WTC11 (cell line): ENCODE data around the gene ANXA8. TPM values are rescaled to one million over a fixed set of nuclear protein-coding genes. Genes with fewer than 3 reads are reported as not detected.

Source experiments
- ATAC-seq: fragments of 200-7000 bp; cut with Tn5 transposase; 2 replicates; pipeline ENCODE4 v1.10.0; 2021; ENCODE audit warnings: mild to moderate bottlenecking, moderate library complexity
- CTCF ChIA-PET: fragments of 300-600 bp; sonication (Branson Sonifier 250); formaldehyde crosslinking; loops from one replicate; lab custom pipeline; 2021; ENCODE audit warnings: antibody characterized with exemption; lab: Charles Lee
- POLR2A ChIA-PET: fragments of 350-600 bp; sonication (Branson Sonifier 250); formaldehyde crosslinking; loops from one replicate; lab custom pipeline; 2021; ENCODE audit warnings: antibody characterized with exemption; lab: Charles Lee
- DNase-seq: peaks from one replicate; pipeline ENCODE4 v3.0.0; 2021; ENCODE audit warnings: low spot score
- H3K27ac Mint-ChIP-seq: 2 replicates; pipeline ENCODE4 v1.8.0; 2021; ENCODE audit warnings: mixed read lengths
- H3K27me3 Mint-ChIP-seq: 2 replicates; pipeline ENCODE4 v1.8.0; 2021; ENCODE audit warnings: low read depth, mild to moderate bottlenecking, moderate library complexity, mixed read lengths
- H3K36me3 Mint-ChIP-seq: 2 replicates; pipeline ENCODE4 v1.8.0; 2021; ENCODE audit warnings: mixed read lengths
- H3K4me1 Mint-ChIP-seq: 2 replicates; pipeline ENCODE4 v1.8.0; 2022; ENCODE audit warnings: mixed read lengths
- H3K4me3 Mint-ChIP-seq: 2 replicates; pipeline ENCODE4 v1.8.0; 2021; ENCODE audit warnings: mild to moderate bottlenecking, moderate library complexity, mixed read lengths
- H3K9me3 Mint-ChIP-seq: 2 replicates; pipeline ENCODE4 v1.8.0; 2021; ENCODE audit warnings: mixed read lengths
- AFF4 ChIP-seq: sonication (generic); formaldehyde crosslinking; IDR thresholded peaks from 2 replicates; pipeline ENCODE4 v1.8.1; 2023; ENCODE audit warnings: mild to moderate bottlenecking, missing genetic modification reagents, borderline replicate concordance
- ETV6 ChIP-seq: sonication (generic); formaldehyde crosslinking; IDR thresholded peaks from 2 replicates; pipeline ENCODE4 v1.8.1; 2022; ENCODE audit warnings: mild to moderate bottlenecking, missing genetic modification reagents
- GRHL2 ChIP-seq: fragments of 250-450 bp; sonication (Bioruptor Pico); IDR thresholded peaks from 2 replicates; pipeline ENCODE4 v1.8.0; 2022; ENCODE audit warnings: mild to moderate bottlenecking, moderate library complexity; ENCODE audit not compliant: insufficient replicate concordance, severe bottlenecking
- JUN ChIP-seq: sonication (generic); formaldehyde crosslinking; IDR thresholded peaks from 2 replicates; pipeline ENCODE4 v1.8.0; 2023; ENCODE audit warnings: mild to moderate bottlenecking, missing genetic modification reagents
- KAT7 ChIP-seq: sonication (generic); formaldehyde crosslinking; IDR thresholded peaks from 2 replicates; pipeline ENCODE4 v1.8.1; 2023; ENCODE audit warnings: missing genetic modification reagents, mild to moderate bottlenecking, borderline replicate concordance
- NFE2L1 ChIP-seq: sonication (generic); formaldehyde crosslinking; IDR thresholded peaks from 2 replicates; pipeline ENCODE4 v1.8.1; 2023; ENCODE audit warnings: missing genetic modification reagents
- NFYB ChIP-seq: sonication (generic); formaldehyde crosslinking; conservative IDR thresholded peaks from 2 replicates; pipeline ENCODE4 v1.8.0; 2022; ENCODE audit warnings: low read depth, missing genetic modification reagents
- PRDM15 ChIP-seq: sonication (generic); formaldehyde crosslinking; IDR thresholded peaks from 2 replicates; pipeline ENCODE4 v1.8.0; 2022; ENCODE audit warnings: missing genetic modification reagents
- RELA ChIP-seq: sonication (generic); formaldehyde crosslinking; IDR thresholded peaks from 2 replicates; pipeline ENCODE4 v1.8.1; 2022; ENCODE audit warnings: missing genetic modification reagents, mild to moderate bottlenecking, borderline replicate concordance
- RORB ChIP-seq: fragments of 250-450 bp; sonication (Bioruptor Pico); IDR thresholded peaks from 2 replicates; pipeline ENCODE4 v1.9.0; 2021; ENCODE audit warnings: mild to moderate bottlenecking
- TP53 ChIP-seq: sonication (generic); formaldehyde crosslinking; IDR thresholded peaks from 2 replicates; pipeline ENCODE4 v1.8.1; 2023; ENCODE audit warnings: mild to moderate bottlenecking, missing genetic modification reagents
- ZNF138 ChIP-seq: sonication (generic); formaldehyde crosslinking; conservative IDR thresholded peaks from 2 replicates; pipeline ENCODE4 v1.8.1; 2022; ENCODE audit warnings: mild to moderate bottlenecking, moderate library complexity, missing genetic modification reagents
- ZNF532 ChIP-seq: fragments of 250-450 bp; sonication (Bioruptor Pico); IDR thresholded peaks from 2 replicates; pipeline ENCODE4 v1.9.0; 2021; ENCODE audit warnings: mild to moderate bottlenecking, borderline replicate concordance
- total RNA-seq: library from RNA; stranded (reverse); gene quantifications from 3 replicates; pipeline ENCODE4 v1.2.3, GENCODE V29; 2021

The ANXA8 gene
- total RNA-seq, 1 experiment from 2014 or later, result 0.20 TPM

- no peak overlapping the region for H3K4me3 Mint-ChIP-seq
- no peaks in the 10 kb centered on the region for H3K36me3 Mint-ChIP-seq
- ChIA-PET POLR2A (no interaction called here), CTCF (interaction anchor here (1.5 kb wide), 1 partner anchor 114 kb away, joined by 3 read pairs; no protein-coding TSS in a partner anchor)
- peaks cover 4% of the 10 kb centered on the region; the same call in 1 of the 2 replicates for H3K4me1 Mint-ChIP-seq
- ATAC-seq, result no peak
- no peaks in the 10 kb centered on the region for H3K27me3 Mint-ChIP-seq
- no peak overlapping the region for H3K27ac Mint-ChIP-seq
- TF ChIP-seq AFF4 (CRISPR knock-in tag) (no peak), KAT7 (CRISPR knock-in tag) (no peak), GRHL2 (CRISPR knock-in tag) (no peak), RORB (no peak), NFE2L1 (CRISPR knock-in tag) (no peak), RELA (no peak), JUN (CRISPR knock-in tag) (no peak), PRDM15 (CRISPR knock-in tag) (no peak)
- no peak for DNase-seq
- no peaks in the 10 kb centered on the region for H3K9me3 Mint-ChIP-seq
Observed at GRCh38 chr10:47454780-47455058, 29.2 kb downstream of the ANXA8 start.

GRCh38 chr10:47454008-47454779 is 29.7 kb downstream of the ANXA8 start:
- Mint-ChIP-seq H3K27ac (no peak overlapping the region), H3K27me3 (no peaks in the 10 kb centered on the region), H3K36me3 (no peaks in the 10 kb centered on the region), H3K4me3 (no peak overlapping the region), H3K4me1 (peaks cover 4% of the 10 kb centered on the region; the same call in 1 of the 2 replicates), H3K9me3 (no peaks in the 10 kb centered on the region)
- ChIA-PET CTCF (interaction anchor here (0.7 to 1.5 kb wide), 2 partner anchors 93 to 113 kb away, joined by 3 read pairs; no protein-coding TSS in a partner anchor), POLR2A (no interaction called here)
- ATAC-seq (no peak), DNase-seq (no peak)
- TF ChIP-seq TP53 (CRISPR knock-in tag), result no peak
- TF ChIP-seq NFYB (CRISPR knock-in tag), result no peak

- ChIA-PET CTCF (interaction anchor here (0.7 to 1.5 kb wide), 2 partner anchors 92 to 113 kb away, joined by 3 read pairs; no protein-coding TSS in a partner anchor), POLR2A (no interaction called here)
- Mint-ChIP-seq H3K27me3 (no peaks in the 10 kb centered on the region), H3K27ac (no peak overlapping the region), H3K36me3 (no peaks in the 10 kb centered on the region), H3K9me3 (no peaks in the 10 kb centered on the region), H3K4me1 (peaks cover 4% of the 10 kb centered on the region; the same call in 1 of the 2 replicates), H3K4me3 (no peak overlapping the region)
- DNase-seq (no peak), ATAC-seq (no peak)
- TF ChIP-seq ZNF138 (no peak), ZNF532 (CRISPR knock-in tag) (no peak), AFF4 (CRISPR knock-in tag) (no peak), ETV6 (CRISPR knock-in tag) (no peak)
Observed at GRCh38 chr10:47453141-47454007, 30.5 kb downstream of the ANXA8 start.
